ENCODE results near the gene RPH3AL.

The RPH3AL gene

DNA sequence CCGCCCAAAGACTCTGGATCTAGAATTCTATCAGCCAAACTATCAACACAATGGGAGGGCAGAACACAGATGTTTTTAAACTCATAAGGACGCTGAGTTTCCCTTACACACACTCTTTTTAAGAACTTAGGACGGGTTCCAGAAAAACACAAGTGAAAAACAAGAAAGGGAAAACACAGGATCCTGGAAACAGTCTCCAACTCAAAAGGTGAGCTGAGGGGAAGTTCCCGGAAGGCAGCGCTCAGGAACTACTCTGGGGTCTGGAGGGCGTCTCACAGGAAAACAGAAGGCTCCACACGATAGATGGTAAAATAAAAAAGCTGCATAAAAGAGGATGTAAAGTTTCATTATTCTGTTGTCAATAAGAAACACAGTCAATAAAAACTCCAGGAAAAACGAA is 91.0 kb downstream of the RPH3AL start:
- TF ChIP-seq, protein P1, sequence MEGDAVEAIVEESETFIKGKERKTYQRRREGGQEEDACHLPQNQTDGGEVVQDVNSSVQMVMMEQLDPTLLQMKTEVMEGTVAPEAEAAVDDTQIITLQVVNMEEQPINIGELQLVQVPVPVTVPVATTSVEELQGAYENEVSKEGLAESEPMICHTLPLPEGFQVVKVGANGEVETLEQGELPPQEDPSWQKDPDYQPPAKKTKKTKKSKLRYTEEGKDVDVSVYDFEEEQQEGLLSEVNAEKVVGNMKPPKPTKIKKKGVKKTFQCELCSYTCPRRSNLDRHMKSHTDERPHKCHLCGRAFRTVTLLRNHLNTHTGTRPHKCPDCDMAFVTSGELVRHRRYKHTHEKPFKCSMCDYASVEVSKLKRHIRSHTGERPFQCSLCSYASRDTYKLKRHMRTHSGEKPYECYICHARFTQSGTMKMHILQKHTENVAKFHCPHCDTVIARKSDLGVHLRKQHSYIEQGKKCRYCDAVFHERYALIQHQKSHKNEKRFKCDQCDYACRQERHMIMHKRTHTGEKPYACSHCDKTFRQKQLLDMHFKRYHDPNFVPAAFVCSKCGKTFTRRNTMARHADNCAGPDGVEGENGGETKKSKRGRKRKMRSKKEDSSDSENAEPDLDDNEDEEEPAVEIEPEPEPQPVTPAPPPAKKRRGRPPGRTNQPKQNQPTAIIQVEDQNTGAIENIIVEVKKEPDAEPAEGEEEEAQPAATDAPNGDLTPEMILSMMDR (IDR thresholded peaks at IDR 0.05; ENCODE audit: extremely low read depth, insufficient read depth, missing control alignments): no peak
- DNase-seq (ENCODE audit: low spot score): no peak
- in situ Hi-C loops (cut with MboI; ENCODE audit: low pct_unique_long_range_greater_than_20kb, low sequenced_read_pairs, unreplicated experiment): no loop called here

DNA sequence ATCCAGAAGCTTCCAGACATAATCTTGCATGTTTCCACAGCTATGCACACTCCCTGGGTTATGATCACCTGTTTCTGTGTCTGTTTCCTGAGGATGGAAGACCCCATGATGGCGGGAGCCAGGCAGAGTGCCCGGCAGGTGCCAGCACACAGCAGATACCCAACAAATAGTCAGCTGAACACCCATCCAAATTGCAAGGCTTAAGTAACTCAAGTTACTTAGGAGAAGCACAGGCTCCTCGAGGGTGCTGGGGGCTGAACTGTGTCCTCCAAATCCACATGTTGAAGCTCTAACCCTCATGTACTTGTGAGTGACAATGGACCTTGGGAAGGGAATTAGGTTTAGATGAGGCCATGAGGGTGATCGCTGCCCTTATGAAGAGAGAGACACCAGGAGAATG is 91.7 kb downstream of the RPH3AL start:
- TF ChIP-seq, protein P1 (IDR thresholded peaks at IDR 0.05; ENCODE audit: extremely low read depth, insufficient read depth, missing control alignments): no peak
- in situ Hi-C loops (cut with MboI; ENCODE audit: low pct_unique_long_range_greater_than_20kb, low sequenced_read_pairs, unreplicated experiment): no loop called here
- no peak for DNase-seq (ENCODE audit: low spot score)

DNA sequence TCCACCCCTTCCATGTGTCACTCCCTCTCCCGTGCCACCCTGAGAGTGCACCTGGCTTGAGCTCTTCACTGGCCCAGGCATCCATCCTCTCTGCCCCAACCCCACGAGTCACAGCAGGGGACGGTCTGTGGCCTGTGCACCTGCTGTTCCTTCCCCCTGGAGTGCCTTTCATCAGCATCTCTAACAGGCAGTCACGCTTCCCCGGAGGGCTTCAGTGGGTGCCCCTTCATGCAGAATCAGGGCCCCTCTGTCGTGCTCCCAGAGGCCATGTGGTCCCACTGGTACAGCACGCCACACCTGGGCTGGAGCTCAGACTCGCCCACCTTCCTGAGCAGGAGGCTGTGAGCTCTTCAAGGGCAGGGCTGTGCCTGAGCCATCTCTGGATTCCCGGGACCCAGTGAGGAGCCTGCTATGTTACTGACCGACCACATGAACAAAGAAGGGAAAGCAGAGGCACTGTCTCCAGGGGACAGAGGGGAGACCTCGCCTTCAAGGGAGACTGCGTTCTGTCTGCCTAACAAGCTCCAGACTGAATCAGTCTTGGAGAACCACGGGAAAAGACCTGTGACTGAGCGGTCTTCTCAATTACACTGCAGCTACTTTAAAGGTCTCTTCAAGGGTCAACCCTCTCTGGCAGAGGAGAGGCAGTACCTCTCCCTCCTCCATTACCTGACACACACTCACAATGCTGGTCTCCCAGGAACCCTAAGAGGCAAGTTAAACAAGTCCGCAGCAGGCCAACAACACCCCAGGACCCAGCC is 92.4 kb downstream of the RPH3AL start:
- DNase-seq (ENCODE audit: low spot score): no peak
- in situ Hi-C loops (cut with MboI; ENCODE audit: low pct_unique_long_range_greater_than_20kb, low sequenced_read_pairs, unreplicated experiment): no loop called here
- TF ChIP-seq, protein P1 (IDR thresholded peaks at IDR 0.05; ENCODE audit: extremely low read depth, insufficient read depth, missing control alignments): no peak

DNA sequence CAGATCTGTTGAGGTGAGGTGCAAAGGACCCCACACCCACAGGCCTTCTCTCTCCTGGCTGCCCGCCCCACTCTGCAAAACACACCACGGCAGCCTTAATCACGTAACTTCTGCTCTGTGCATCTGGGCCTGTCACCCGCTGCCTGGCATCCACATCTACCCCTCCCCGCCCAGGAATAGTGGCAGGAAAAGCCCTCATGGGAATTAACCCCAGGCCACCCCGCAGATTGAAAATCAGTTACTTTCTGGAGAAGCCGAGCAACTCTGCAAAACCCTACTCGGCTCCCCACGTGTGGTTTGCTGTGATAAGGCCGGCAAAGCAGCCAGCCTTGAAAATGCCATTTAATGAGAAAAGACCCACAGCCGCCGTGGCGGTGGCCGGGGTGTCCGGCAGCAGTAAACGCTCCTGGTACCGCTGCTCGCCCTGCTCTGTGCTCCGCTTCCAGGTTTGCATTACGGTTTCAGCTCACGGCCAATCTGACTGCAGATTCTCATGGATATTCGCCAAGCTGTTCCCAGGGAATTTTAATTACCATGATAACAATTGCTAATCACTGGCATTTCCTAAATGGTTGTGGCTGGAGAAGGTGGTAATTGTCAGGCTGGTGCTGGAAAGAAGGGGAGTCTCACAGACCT is 93.1 kb downstream of the RPH3AL start:
- TF ChIP-seq, protein P1 (IDR thresholded peaks at IDR 0.05; ENCODE audit: extremely low read depth, insufficient read depth, missing control alignments): no peak
- DNase-seq (ENCODE audit: low spot score): no peak
- in situ Hi-C loops (cut with MboI; ENCODE audit: low pct_unique_long_range_greater_than_20kb, low sequenced_read_pairs, unreplicated experiment): no loop called here

DNA sequence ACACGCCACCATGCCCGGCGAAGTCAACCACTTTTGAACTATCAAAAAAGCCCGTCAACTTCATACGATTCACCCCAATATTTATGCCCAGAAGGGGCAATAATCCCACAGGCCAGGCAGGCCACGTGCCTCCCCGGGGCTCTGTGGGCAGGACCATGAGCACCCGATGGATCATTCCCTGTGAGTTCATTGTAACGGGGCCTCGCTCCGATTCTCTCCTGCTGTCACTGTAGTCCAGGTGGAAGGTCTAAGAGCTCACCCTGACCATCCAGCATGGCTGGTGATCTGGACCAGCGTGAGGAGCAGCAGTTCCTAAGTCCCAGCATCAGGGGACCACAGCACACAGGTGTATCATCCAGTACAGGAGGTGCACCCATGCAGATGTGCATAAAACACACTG is 93.7 kb downstream of the RPH3AL start:
- TF ChIP-seq, protein P1 (IDR thresholded peaks at IDR 0.05; ENCODE audit: extremely low read depth, insufficient read depth, missing control alignments): no peak
- DNase-seq (ENCODE audit: low spot score): no peak
- in situ Hi-C loops (cut with MboI; ENCODE audit: low pct_unique_long_range_greater_than_20kb, low sequenced_read_pairs, unreplicated experiment): no loop called here

DNA sequence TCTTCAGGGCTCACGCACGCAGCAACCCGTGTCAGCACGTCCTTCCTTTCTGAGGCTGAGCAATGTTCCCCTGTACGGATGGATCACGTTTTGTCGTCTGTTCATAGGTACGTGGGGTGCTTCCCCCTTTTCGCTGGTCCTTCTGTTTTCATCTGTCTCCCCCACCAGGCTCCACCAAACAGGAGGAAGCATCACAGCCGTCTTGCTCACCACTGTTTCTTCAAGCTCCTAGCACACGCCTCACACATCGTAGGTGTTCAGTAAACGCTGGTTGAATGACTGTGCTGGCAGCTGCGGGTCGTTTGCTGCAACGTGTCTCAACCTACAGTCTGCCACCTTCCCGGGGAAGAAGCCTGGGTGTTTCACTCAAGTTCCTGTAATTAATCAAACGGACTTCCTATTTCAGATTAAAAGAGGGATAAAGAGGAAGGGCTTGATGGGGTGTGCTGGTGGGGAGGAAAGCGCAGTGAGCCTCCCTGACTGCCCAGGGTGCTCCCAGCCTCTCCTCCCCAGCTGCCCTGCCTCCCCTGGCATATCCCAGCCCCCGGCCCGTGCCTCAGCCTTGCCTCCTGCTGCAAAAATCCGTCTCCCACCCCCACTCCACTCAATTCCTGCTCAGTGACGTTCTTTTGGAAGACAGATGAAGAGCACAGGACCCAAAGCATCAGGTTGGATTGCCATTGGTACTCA is 94.4 kb downstream of the RPH3AL start:
- in situ Hi-C loops (cut with MboI; ENCODE audit: low pct_unique_long_range_greater_than_20kb, low sequenced_read_pairs, unreplicated experiment): no loop called here
- TF ChIP-seq, protein P1 (IDR thresholded peaks at IDR 0.05; ENCODE audit: extremely low read depth, insufficient read depth, missing control alignments): no peak
- DNase-seq (ENCODE audit: low spot score): no peak

Measured in GM13977 (cell line).